ENCODE data around the gene TBX6. TPM values are rescaled to one million over a fixed set of nuclear protein-coding genes. Genes with fewer than 3 reads are reported as not detected.
"Not testable (repeated sequence)": the region's sequence is repeated elsewhere in the genome, so short reads cannot be mapped to it uniquely, and the experiment has no call there.

Gene TBX6
- polyA plus RNA-seq, 4 donors, result 1.1 to 2.0 (median 1.2) TPM

DNA sequence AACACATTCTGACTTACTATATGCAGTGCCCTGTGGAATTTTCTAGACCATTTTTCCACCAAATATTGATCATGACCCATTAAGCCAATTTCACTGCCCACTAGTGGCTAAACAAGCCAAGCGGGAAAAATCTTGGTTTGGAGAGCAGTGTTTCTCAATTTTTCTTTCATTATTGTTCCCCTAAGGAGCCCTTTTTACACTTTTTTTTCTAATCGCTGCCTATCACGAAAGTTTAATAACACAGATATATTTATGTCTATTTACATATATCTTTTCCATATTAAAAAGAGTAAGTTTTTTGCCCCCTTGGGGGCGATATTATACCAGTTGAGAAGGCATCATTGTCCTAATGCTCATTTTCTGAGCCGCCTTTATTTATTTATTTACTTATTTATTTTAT is 49.9 kb downstream of the TBX6 start:
- peak in 1 of 4 donors; percentile 19 for DNase-seq (ENCODE audit: low read depth in 4 of 4, low spot score in 3 of 4)

GRCh38 chr16:30040690-30041089 is 51.0 kb downstream of the TBX6 start:
- not testable (repeated sequence) for DNase-seq (ENCODE audit: low read depth in 4 of 4, low spot score in 3 of 4)

DNA sequence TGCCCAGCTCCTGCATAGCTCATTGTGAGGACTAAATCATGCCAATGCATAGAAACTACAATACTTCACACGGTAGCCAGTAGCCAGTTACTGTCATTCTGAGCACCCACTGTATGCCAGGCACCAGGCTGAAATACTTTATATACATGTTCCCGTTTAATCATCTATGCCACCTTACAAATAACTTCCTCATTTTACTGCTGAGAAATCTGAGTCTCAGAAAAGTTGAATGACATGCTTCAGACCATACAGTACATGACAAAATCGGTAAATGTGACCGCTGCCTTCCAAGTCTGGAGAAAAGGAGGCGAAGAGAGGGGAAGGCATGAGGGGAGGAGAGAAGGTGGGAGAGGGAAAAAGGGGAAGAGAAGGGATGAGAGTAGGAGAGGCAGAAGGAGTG is 51.5 kb downstream of the TBX6 start:
- no peak for DNase-seq (ENCODE audit: low read depth in 4 of 4, low spot score in 3 of 4)

Other genes starting within 250 kb of the TBX6 start
- 100 to 1,000 TPM; 104 to 133 (median 112) TPM for gene CDIPT, start 228.7 kb downstream of the TBX6 start, polyA plus RNA-seq (ENCODE audit: insufficient read length in 4 of 4)
- 10 to 100 TPM; 11.3 to 13.7 (median 12.4) TPM for gene SEZ6L2, start 192.4 kb downstream of the TBX6 start, polyA plus RNA-seq (ENCODE audit: insufficient read length in 4 of 4)
- 1 to 10 TPM in 1 of 4 donors, under 1 TPM in 3; 0.60 to 1.2 (median 0.82) TPM for gene ASPHD1, start 191.4 kb downstream of the TBX6 start, polyA plus RNA-seq (ENCODE audit: insufficient read length in 4 of 4)
- gene KCTD13, start 165.7 kb downstream of the TBX6 start, polyA plus RNA-seq (ENCODE audit: insufficient read length in 4 of 4), result 10 to 100 TPM; 12.5 to 18.4 (median 16.4) TPM
- gene TMEM219, start 129.8 kb downstream of the TBX6 start, polyA plus RNA-seq (ENCODE audit: insufficient read length in 4 of 4), result 100 to 1,000 TPM; 115 to 126 (median 116) TPM
- gene TAOK2, start 118.1 kb downstream of the TBX6 start, polyA plus RNA-seq (ENCODE audit: insufficient read length in 4 of 4), result 10 to 100 TPM; 41.9 to 52.5 (median 43.5) TPM
- 10 to 100 TPM; 15.2 to 22.5 (median 16.6) TPM for gene HIRIP3, start 96.3 kb downstream of the TBX6 start, polyA plus RNA-seq (ENCODE audit: insufficient read length in 4 of 4)
- 10 to 100 TPM; 43.5 to 56.0 (median 48.6) TPM for gene INO80E, start 95.7 kb downstream of the TBX6 start, polyA plus RNA-seq (ENCODE audit: insufficient read length in 4 of 4)
- 1 to 10 TPM; 2.1 to 2.7 (median 2.5) TPM for gene DOC2A, start 80.9 kb downstream of the TBX6 start, polyA plus RNA-seq (ENCODE audit: insufficient read length in 4 of 4)
- gene C16orf92, start 68.7 kb downstream of the TBX6 start, polyA plus RNA-seq (ENCODE audit: insufficient read length in 4 of 4), result not detected
- 1 to 10 TPM in 1 of 4 donors, under 1 TPM in 3; 0.58 to 1.4 (median 0.81) TPM for gene TLCD3B, start 60.7 kb downstream of the TBX6 start, polyA plus RNA-seq (ENCODE audit: insufficient read length in 4 of 4)
- gene ALDOA, start 26.2 kb downstream of the TBX6 start, polyA plus RNA-seq (ENCODE audit: insufficient read length in 4 of 4), result 100 to 1,000 TPM; 478 to 641 (median 500) TPM
- gene PPP4C, start 15.9 kb downstream of the TBX6 start, polyA plus RNA-seq (ENCODE audit: insufficient read length in 4 of 4), result 100 to 1,000 TPM in 1 of 4 donors, 10 to 100 TPM in 3; 82.0 to 120 (median 90.5) TPM
- 10 to 100 TPM; 56.7 to 78.4 (median 60.1) TPM for gene YPEL3, start 4.3 kb upstream of the TBX6 start, polyA plus RNA-seq (ENCODE audit: insufficient read length in 4 of 4)
- gene GDPD3, start 21.6 kb upstream of the TBX6 start, polyA plus RNA-seq (ENCODE audit: insufficient read length in 4 of 4), result 10 to 100 TPM in 2 of 4 donors, 1 to 10 TPM in 2; 8.9 to 14.8 (median 12.2) TPM
- 10 to 100 TPM; 85.7 to 98.8 (median 92.2) TPM for gene MAPK3, start 31.3 kb upstream of the TBX6 start, polyA plus RNA-seq (ENCODE audit: insufficient read length in 4 of 4)
- gene CORO1A, start 91.7 kb upstream of the TBX6 start, polyA plus RNA-seq (ENCODE audit: insufficient read length in 4 of 4), result 10 to 100 TPM in 3 of 4 donors, 1 to 10 TPM in 1; 9.2 to 12.3 (median 11.2) TPM
- 10 to 100 TPM; 19.2 to 34.5 (median 23.0) TPM for gene BOLA2B, start 101.7 kb upstream of the TBX6 start, polyA plus RNA-seq (ENCODE audit: insufficient read length in 4 of 4)
- gene SLX1A, start 102.0 kb upstream of the TBX6 start, polyA plus RNA-seq (ENCODE audit: insufficient read length in 4 of 4), result 10 to 100 TPM; 18.9 to 20.8 (median 20.1) TPM
- gene SULT1A3, start 107.3 kb upstream of the TBX6 start, polyA plus RNA-seq (ENCODE audit: insufficient read length in 4 of 4), result 10 to 100 TPM in 2 of 4 donors, 1 to 10 TPM in 2; 4.1 to 12.8 (median 10.6) TPM
- 10 to 100 TPM in 1 of 4 donors, 1 to 10 TPM in 3; 3.5 to 11.8 (median 6.0) TPM for gene NPIPB13, start 156.6 kb upstream of the TBX6 start, polyA plus RNA-seq (ENCODE audit: insufficient read length in 4 of 4)

All from right renal pelvis (tissue), 4 donors.